ENCODE measurements around the gene LEFTY1. TPM values are rescaled to one million over a fixed set of nuclear protein-coding genes. Genes with fewer than 3 reads are reported as not detected.

Gene LEFTY1
- total RNA-seq, 1 experiment from 2014 or later: not detected

DNA sequence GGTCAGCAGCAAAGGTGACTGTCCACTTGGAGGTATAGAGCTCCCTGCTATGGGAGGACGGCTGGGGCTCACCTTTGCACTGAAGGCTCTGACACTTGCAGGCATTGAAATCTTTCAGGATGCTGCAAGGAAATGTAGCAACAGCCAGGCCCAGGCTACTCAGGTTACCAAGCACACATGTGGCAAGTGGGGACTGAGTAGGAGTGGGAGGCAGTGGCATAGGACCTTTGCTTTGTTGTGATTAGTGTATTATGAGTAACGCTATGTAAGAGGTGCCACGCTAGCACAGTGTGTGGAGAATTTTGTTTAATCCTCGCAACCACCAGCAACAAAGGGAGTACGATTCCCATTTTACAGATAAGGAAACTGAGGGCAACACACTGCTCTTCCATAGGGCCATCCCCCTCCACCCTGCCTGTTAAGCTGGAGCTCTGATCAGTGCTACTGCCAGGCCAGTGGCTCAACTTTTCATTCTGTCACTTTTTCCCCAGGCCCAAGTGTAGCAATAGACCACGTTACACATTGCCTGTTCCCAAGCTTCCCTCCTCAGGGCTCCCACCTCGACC is 28.0 kb downstream of the LEFTY1 start:
- Histone ChIP-seq H2AFZ (ENCODE audit: low read length) (no peak overlapping the region), H3K27me3 (ENCODE audit: low read length) (no peaks in the 10 kb centered on the region), H3F3A (ENCODE audit: low read length, unreplicated experiment) (no peaks in the 10 kb centered on the region), H3K9me3 (ENCODE audit: low read length) (no peaks in the 10 kb centered on the region), H4K20me1 (ENCODE audit: low read length) (peaks cover 4% of the 10 kb centered on the region), H3K9me2 (replicated peaks; ENCODE audit: low read length) (no peaks in the 10 kb centered on the region), H3K4me1 (ENCODE audit: insufficient read depth, low read length) (peaks cover 22% of the 10 kb centered on the region), H3K79me2 (ENCODE audit: low read length) (no peaks in the 10 kb centered on the region), H3K27ac (ENCODE audit: low read length) (no peak overlapping the region), H3K36me3 (ENCODE audit: low read depth, low read length) (peaks cover 55% of the 10 kb centered on the region), H3K4me3 (ENCODE audit: low read length) (no peak overlapping the region), H3K4me2 (ENCODE audit: low read length) (no peak overlapping the region), H3K9ac (ENCODE audit: low read length) (no peak overlapping the region)
- ChIA-PET POLR2A (ENCODE audit: unreplicated experiment) (no interaction called here), CTCF (no interaction called here)
- DNase-seq: no peak
- no peak for ATAC-seq
- TF ChIP-seq CTCF (conservative IDR thresholded peaks at IDR 0.05; ENCODE audit: low read depth, low read length): no peak
- no peak for TF ChIP-seq EZH2 (IDR thresholded peaks at IDR 0.05; ENCODE audit: low read length, unreplicated experiment)
- TF ChIP-seq EZH2phosphoT487 (IDR thresholded peaks at IDR 0.05; ENCODE audit: borderline replicate concordance, low read length): no peak
- no TSS peak for BruUV-seq (replicated peaks)
- intact Hi-C loops (cut with micrococcal nuclease): no loop called here

DNA sequence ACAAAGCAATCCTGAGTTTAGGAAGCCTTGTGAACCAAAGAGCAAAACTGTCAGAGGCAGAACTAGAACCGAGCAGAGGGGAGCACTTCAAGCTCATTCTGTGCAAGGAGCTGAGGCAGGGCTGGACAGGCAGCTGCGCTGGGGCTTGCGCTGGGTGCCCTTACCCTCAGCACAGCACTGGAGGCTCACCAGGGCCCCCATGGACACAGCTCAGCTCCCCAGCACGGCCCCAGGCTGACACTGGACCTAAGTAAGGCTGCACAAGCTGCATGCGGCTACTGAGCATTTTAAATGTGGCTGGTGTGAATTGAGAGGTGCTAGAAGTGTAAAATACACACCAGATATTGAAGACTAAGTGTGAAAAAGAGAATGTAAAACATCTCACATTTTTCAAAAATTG is 28.8 kb downstream of the LEFTY1 start:
- H3K4me3 ChIP-seq (ENCODE audit: low read length): no peak overlapping the region
- H3K27me3 ChIP-seq (ENCODE audit: low read length): no peaks in the 10 kb centered on the region
- no peaks in the 10 kb centered on the region for H3K79me2 ChIP-seq (ENCODE audit: low read length)
- POLR2A ChIA-PET (ENCODE audit: unreplicated experiment): no interaction called here
- intact Hi-C loops (cut with micrococcal nuclease): no loop called here
- H3K27ac ChIP-seq (ENCODE audit: low read length): no peak overlapping the region
- no peak for DNase-seq
- TF ChIP-seq EZH2phosphoT487 (IDR thresholded peaks at IDR 0.05; ENCODE audit: borderline replicate concordance, low read length) (no peak), EZH2 (IDR thresholded peaks at IDR 0.05; ENCODE audit: low read length, unreplicated experiment) (no peak), CTCF (conservative IDR thresholded peaks at IDR 0.05; ENCODE audit: low read depth, low read length) (no peak)
- CTCF ChIA-PET: interaction anchor here (0.5 kb wide), 1 partner anchor 72 kb away, joined by 3 read pairs; no protein-coding TSS in a partner anchor
- H4K20me1 ChIP-seq (ENCODE audit: low read length): peaks cover 4% of the 10 kb centered on the region
- peaks cover 50% of the 10 kb centered on the region for H3K36me3 ChIP-seq (ENCODE audit: low read depth, low read length)
- no peak overlapping the region for H3K4me2 ChIP-seq (ENCODE audit: low read length)
- no peaks in the 10 kb centered on the region for H3K9me2 ChIP-seq (replicated peaks; ENCODE audit: low read length)
- TSS peak; percentile 3 for BruUV-seq (replicated peaks)
- no peak overlapping the region for H3K9ac ChIP-seq (ENCODE audit: low read length)
- no peak overlapping the region for H2AFZ ChIP-seq (ENCODE audit: low read length)
- H3K4me1 ChIP-seq (ENCODE audit: insufficient read depth, low read length): peaks cover 14% of the 10 kb centered on the region
- H3F3A ChIP-seq (ENCODE audit: low read length, unreplicated experiment): no peaks in the 10 kb centered on the region
- H3K9me3 ChIP-seq (ENCODE audit: low read length): no peaks in the 10 kb centered on the region
- no peak for ATAC-seq

GRCh38 chr1:225859151-225859550 is 29.8 kb downstream of the LEFTY1 start:
- ATAC-seq (no peak), DNase-seq (no peak)
- Histone ChIP-seq H2AFZ (ENCODE audit: low read length) (no peak overlapping the region), H3K27ac (ENCODE audit: low read length) (no peak overlapping the region), H3K27me3 (ENCODE audit: low read length) (no peaks in the 10 kb centered on the region), H3K79me2 (ENCODE audit: low read length) (no peaks in the 10 kb centered on the region), H3K9me2 (replicated peaks; ENCODE audit: low read length) (no peaks in the 10 kb centered on the region), H3K4me2 (ENCODE audit: low read length) (no peak overlapping the region), H3K4me1 (ENCODE audit: insufficient read depth, low read length) (peaks cover 4% of the 10 kb centered on the region), H3K9ac (ENCODE audit: low read length) (no peak overlapping the region), H3K9me3 (ENCODE audit: low read length) (no peaks in the 10 kb centered on the region), H3F3A (ENCODE audit: low read length, unreplicated experiment) (no peaks in the 10 kb centered on the region), H3K36me3 (ENCODE audit: low read depth, low read length) (peaks cover 53% of the 10 kb centered on the region), H3K4me3 (ENCODE audit: low read length) (no peak overlapping the region), H4K20me1 (ENCODE audit: low read length) (peaks cover 3% of the 10 kb centered on the region)
- TF ChIP-seq CTCF (conservative IDR thresholded peaks at IDR 0.05; ENCODE audit: low read depth, low read length) (no peak), EZH2phosphoT487 (IDR thresholded peaks at IDR 0.05; ENCODE audit: borderline replicate concordance, low read length) (no peak), EZH2 (IDR thresholded peaks at IDR 0.05; ENCODE audit: low read length, unreplicated experiment) (no peak)
- intact Hi-C loops (cut with micrococcal nuclease): no loop called here
- no TSS peak for BruUV-seq (replicated peaks)
- CTCF ChIA-PET: no interaction called here
- POLR2A ChIA-PET (ENCODE audit: unreplicated experiment): no interaction called here
